Gastroesophageal sphincter (tissue), 4 donors: ENCODE results near the gene LRRC63. TPM values are rescaled to one million over a fixed set of nuclear protein-coding genes. Genes with fewer than 3 reads are reported as not detected.
"Not testable (repeated sequence)": the region's sequence is repeated elsewhere in the genome, so short reads cannot be mapped to it uniquely, and the experiment has no call there.

Experiments used
- ATAC-seq: fragments of 150-250 bp; one replicate; pipeline ENCODE4 v1.9.1; 2016; ENCODE audit warnings: mild to moderate bottlenecking, moderate library complexity
- H3K27ac ChIP-seq, 4 donors: fragments of 200-600 bp; sonication (generic) in 3 of 4; 1 replicate in 3 of 4; 2 replicates in 1 of 4; pipeline ENCODE4 v1.5.1; 2016 to 2019
- H3K27me3 ChIP-seq: fragments of 200-600 bp; sonication (generic); one replicate; pipeline ENCODE4 v1.5.1; 2019
- H3K36me3 ChIP-seq, 2 donors: fragments of 200-600 bp; sonication (generic); one replicate each; pipeline ENCODE4 v1.5.1; 2019; ENCODE audit warnings: control low read depth in 1 of 2
- H3K4me1 ChIP-seq, 3 donors: fragments of 200-600 bp; sonication (generic); 1 replicate in 2 of 3; 2 replicates in 1 of 3; pipeline ENCODE4 v1.5.1; 2016 to 2019; ENCODE audit warnings: control low read depth in 2 of 3
- H3K4me3 ChIP-seq, 2 donors: fragments of 200-600 bp; sonication (generic); one replicate each; pipeline ENCODE4 v1.5.1; 2019; ENCODE audit warnings: mild to moderate bottlenecking in 1 of 2, moderate library complexity in 1 of 2
- H3K9me3 ChIP-seq, 3 donors: fragments of 200-600 bp; sonication (generic); one replicate each; pipeline ENCODE4 v1.5.1; 2017 to 2019; ENCODE audit warnings: control low read depth in 2 of 3
- EP300 ChIP-seq: sonication (generic); formaldehyde crosslinking; IDR thresholded peaks from one replicate; pipeline ENCODE4 v1.6.1; 2017; ENCODE audit warnings: antibody characterized with exemption, mild to moderate bottlenecking
- POLR2A ChIP-seq, 2 donors: fragments of 450-650 bp; IDR thresholded peaks; one replicate each; pipeline ENCODE4 v1.6.1; 2017; ENCODE audit warnings: antibody characterized with exemption in 2 of 2, mild to moderate bottlenecking in 2 of 2, moderate library complexity in 1 of 2
- POLR2AphosphoS5 ChIP-seq: sonication (generic); formaldehyde crosslinking; IDR thresholded peaks from one replicate; pipeline ENCODE4 v1.6.1; 2017; ENCODE audit warnings: antibody characterized with exemption
- WGBS, 2 donors: methylation state at CpG; one replicate each; pipeline ENCODE4 v1.1.5; 2018; ENCODE audit warnings: low coverage in 1 of 2; 5-methylcytosine and 5-hydroxymethylcytosine counted together
- total RNA-seq, 4 donors: library from RNA; depleted of rRNA; stranded (reverse); fragments of >200 nt; gene quantifications; one replicate each; pipeline ENCODE4 v1.1.0, GENCODE V29; 2016
- TF ChIP-seq, protein P1 (sequence below), 4 experiments: fragments of 200-600 bp in 2 of 4; fragments of 450-650 bp in 2 of 4; sonication (generic) in 1 of 4; IDR thresholded peaks; one replicate each; pipeline ENCODE4 v1.5.1; 2017 to 2019; ENCODE audit warnings: antibody characterized with exemption in 4 of 4, mild to moderate bottlenecking in 2 of 4, moderate library complexity in 2 of 4

LRRC63 gene
- not detected for total RNA-seq

- Histone ChIP-seq H3K4me1 (peaks cover 0 to 13% (median 4%) of the 10 kb centered on the region in 3 donors), H3K27ac (peak within 1 kb of the TSS in 2 of 4 donors; percentile 33 to 41), H3K36me3 (no peaks in the 10 kb centered on the region), H3K27me3 (peaks cover 2% of the 10 kb centered on the region), H3K9me3 (peaks cover 0 to 12% (median 0%) of the 10 kb centered on the region in 3 donors), H3K4me3 (peak within 1 kb of the TSS; percentile 41 to 53)
- ATAC-seq, result peak; percentile 94
- TF ChIP-seq POLR2A (IDR thresholded peaks at IDR 0.05), result peak in 1 of 2 donors; percentile 29
- TF ChIP-seq POLR2AphosphoS5, result no peak
- no peak for TF ChIP-seq EP300
- WGBS, 2 donors, result 0 to 2% methylated on average over 6 to 19 of the region's 53 CpGs
These were observed at the start of gene LRRC63 for GRCh38 chr13:46211483-46212351. LRRC63 (plus strand) TSS chr13:46211928; CDS start chr13:46213035, 1,107 bp downstream.

- not testable (repeated sequence) for H3K27me3 ChIP-seq, H3K4me3 ChIP-seq, H3K9me3 ChIP-seq, H3K4me1 ChIP-seq, H3K27ac ChIP-seq, ATAC-seq, H3K36me3 ChIP-seq
- no CpG with 5 or more reads among the region's 36 CpGs for WGBS, 2 donors
These were observed 49.0 kb upstream of the LRRC63 start for GRCh38 chr13:46162741-46163140.

DNA sequence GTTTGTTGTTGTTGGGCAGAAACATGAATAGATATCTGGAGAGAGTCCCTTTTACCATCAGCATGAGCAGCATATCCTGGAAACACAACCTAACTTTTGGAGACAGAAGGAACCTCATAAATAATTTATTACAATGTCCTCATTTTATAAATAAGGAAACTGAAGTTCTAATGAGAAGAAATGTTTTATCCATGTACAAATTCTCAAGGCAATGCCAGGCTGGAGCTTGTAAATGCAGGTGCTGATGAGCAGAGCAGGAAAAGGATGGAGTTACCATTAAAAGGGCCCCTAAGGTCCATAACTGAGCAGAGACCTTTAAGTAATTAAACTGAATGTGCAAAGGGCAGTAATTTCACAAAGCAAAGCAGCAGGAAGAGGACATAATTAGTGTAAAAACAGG, 47.1 kb upstream of the LRRC63 start:
- no peak for ATAC-seq
- Histone ChIP-seq H3K4me1 (no peaks in the 10 kb centered on the region), H3K27ac (no peak overlapping the region), H3K4me3 (no peak overlapping the region), H3K9me3 (no peaks in the 10 kb centered on the region), H3K36me3 (no peaks in the 10 kb centered on the region), H3K27me3 (peaks cover 6% of the 10 kb centered on the region)
- TF ChIP-seq EP300 (no peak), POLR2A (IDR thresholded peaks at IDR 0.05) (no peak), POLR2AphosphoS5 (no peak)
- TF ChIP-seq, protein P1, sequence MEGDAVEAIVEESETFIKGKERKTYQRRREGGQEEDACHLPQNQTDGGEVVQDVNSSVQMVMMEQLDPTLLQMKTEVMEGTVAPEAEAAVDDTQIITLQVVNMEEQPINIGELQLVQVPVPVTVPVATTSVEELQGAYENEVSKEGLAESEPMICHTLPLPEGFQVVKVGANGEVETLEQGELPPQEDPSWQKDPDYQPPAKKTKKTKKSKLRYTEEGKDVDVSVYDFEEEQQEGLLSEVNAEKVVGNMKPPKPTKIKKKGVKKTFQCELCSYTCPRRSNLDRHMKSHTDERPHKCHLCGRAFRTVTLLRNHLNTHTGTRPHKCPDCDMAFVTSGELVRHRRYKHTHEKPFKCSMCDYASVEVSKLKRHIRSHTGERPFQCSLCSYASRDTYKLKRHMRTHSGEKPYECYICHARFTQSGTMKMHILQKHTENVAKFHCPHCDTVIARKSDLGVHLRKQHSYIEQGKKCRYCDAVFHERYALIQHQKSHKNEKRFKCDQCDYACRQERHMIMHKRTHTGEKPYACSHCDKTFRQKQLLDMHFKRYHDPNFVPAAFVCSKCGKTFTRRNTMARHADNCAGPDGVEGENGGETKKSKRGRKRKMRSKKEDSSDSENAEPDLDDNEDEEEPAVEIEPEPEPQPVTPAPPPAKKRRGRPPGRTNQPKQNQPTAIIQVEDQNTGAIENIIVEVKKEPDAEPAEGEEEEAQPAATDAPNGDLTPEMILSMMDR (IDR thresholded peaks at IDR 0.05), result no peak

DNA sequence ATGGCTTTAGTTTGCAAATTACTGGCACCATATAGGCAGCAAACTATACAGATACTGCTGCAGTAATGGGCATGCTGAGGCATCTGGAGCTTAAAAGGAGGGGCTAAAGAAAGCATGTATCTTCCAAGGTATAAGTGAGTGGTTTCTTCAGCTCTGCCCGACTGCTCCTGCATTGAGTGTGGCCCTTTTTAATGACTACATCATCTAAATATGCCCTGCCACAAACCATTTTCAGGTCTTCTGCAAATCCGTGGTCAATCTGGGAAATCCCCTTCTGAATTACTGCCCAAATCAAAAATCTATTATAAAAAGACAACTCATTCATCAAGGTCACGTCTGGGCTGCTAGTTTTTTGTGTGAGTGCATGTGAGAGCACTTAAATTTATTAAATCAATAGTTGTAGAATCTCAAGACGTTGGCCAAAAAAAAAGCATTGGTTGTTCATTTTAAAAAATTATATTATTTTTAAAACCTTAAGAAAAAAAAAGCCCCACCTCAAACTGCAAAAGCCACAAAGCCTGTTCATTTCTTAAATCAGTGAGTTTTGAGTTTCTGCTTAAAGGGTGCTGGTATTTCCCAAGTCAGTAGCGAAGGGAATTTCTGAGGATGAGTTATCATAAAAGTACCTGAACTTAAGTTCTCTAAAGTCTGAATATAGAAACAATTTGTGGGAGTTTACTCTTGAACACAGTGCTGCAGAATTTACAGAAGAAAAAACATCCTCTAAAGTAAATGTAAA, 46.1 kb upstream of the LRRC63 start:
- TF ChIP-seq, protein P1 (IDR thresholded peaks at IDR 0.05), result no peak
- no peak for TF ChIP-seq POLR2A (IDR thresholded peaks at IDR 0.05)
- no peak for TF ChIP-seq EP300
- no peak for TF ChIP-seq POLR2AphosphoS5
- peaks cover 6% of the 10 kb centered on the region for H3K27me3 ChIP-seq
- 26 to 29% methylated on average over 4 to 5 of the region's 5 CpGs for WGBS, 2 donors
- no peaks in the 10 kb centered on the region for H3K4me1 ChIP-seq
- ATAC-seq, result no peak
- no peak overlapping the region for H3K4me3 ChIP-seq
- H3K36me3 ChIP-seq, result no peaks in the 10 kb centered on the region
- H3K27ac ChIP-seq, result no peak overlapping the region
- no peaks in the 10 kb centered on the region for H3K9me3 ChIP-seq

DNA sequence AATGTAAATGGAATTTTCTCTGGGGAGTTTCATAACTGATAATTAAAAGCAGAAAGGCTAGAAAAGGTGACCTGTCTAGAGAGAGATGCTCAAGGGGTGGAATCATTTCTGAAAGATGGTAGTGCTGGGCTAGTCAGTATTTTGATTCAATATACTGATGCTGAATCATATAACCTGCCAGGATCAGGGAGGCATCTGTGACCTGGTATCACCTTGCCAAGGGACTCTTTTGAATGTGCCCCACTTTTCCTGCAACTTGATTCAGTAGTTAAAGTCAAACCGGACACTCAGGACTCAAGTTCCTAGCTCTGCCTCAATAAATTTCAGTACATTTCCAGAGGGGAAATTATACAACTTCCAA, 45.5 kb upstream of the LRRC63 start:
- Histone ChIP-seq H3K9me3 (no peaks in the 10 kb centered on the region), H3K4me1 (no peaks in the 10 kb centered on the region), H3K27ac (no peak overlapping the region), H3K36me3 (no peaks in the 10 kb centered on the region), H3K27me3 (peaks cover 6% of the 10 kb centered on the region), H3K4me3 (no peak overlapping the region)
- no peak for TF ChIP-seq POLR2A (IDR thresholded peaks at IDR 0.05)
- TF ChIP-seq POLR2AphosphoS5, result no peak
- TF ChIP-seq, protein P1 (IDR thresholded peaks at IDR 0.05), result no peak
- no peak for TF ChIP-seq EP300
- ATAC-seq, result no peak
- WGBS, 2 donors, result 60 to 67% methylated on average over 1 of the region's 1 CpG
